NCI-H2227 (cell line): ENCODE measurements around the gene CTDSPL.

Experiments
- DNase-seq: peaks from one replicate; lab custom pipeline; 2025; ENCODE audit not compliant: unreplicated experiment; lab: John Stamatoyannopoulos, UW

CTDSPL gene

GRCh38 chr3:37853691-37854413 lies 7.8 kb upstream of the CTDSPL start:
- DNase-seq = no peak

- DNase-seq = peak; percentile 69
Observed at GRCh38 chr3:37855363-37855970, 6.2 kb upstream of the CTDSPL start.

GRCh38 chr3:37856381-37856780 lies 5.3 kb upstream of the CTDSPL start:
- no peak for DNase-seq

- DNase-seq = no peak
Observed at GRCh38 chr3:37858742-37859141, 2.9 kb upstream of the CTDSPL start.

- no peak for DNase-seq
Observed at GRCh38 chr3:37859354-37859753, 2.3 kb upstream of the CTDSPL start.

- DNase-seq = no peak
Observed at GRCh38 chr3:37859908-37860199, 1.8 kb upstream of the CTDSPL start.

- DNase-seq = peak; percentile 26
Observed at GRCh38 chr3:37862219-37862902, 681 bp downstream of the CTDSPL start.

GRCh38 chr3:37862903-37863815 lies 1.5 kb downstream of the CTDSPL start:
- DNase-seq = no peak

- DNase-seq = no peak
Observed at GRCh38 chr3:37863949-37864822, 2.5 kb downstream of the CTDSPL start.

- DNase-seq = no peak
Observed at GRCh38 chr3:37864904-37865303, 3.2 kb downstream of the CTDSPL start.

- no peak for DNase-seq
Observed at GRCh38 chr3:37867144-37867543, 5.5 kb downstream of the CTDSPL start.

GRCh38 chr3:37871858-37872257 lies 10.2 kb downstream of the CTDSPL start:
- DNase-seq = no peak

- no peak for DNase-seq
Observed at GRCh38 chr3:37872413-37873160, 10.9 kb downstream of the CTDSPL start.

GRCh38 chr3:37876279-37876678 lies 14.6 kb downstream of the CTDSPL start:
- no peak for DNase-seq

GRCh38 chr3:37882711-37883110 lies 21.0 kb downstream of the CTDSPL start:
- DNase-seq = no peak

GRCh38 chr3:37885814-37886213 lies 24.1 kb downstream of the CTDSPL start:
- DNase-seq = no peak

GRCh38 chr3:37886395-37886794 lies 24.7 kb downstream of the CTDSPL start:
- DNase-seq = no peak

GRCh38 chr3:37887062-37887461 lies 25.4 kb downstream of the CTDSPL start:
- DNase-seq = no peak

GRCh38 chr3:37887824-37888223 lies 26.1 kb downstream of the CTDSPL start:
- no peak for DNase-seq

GRCh38 chr3:37888421-37888820 lies 26.7 kb downstream of the CTDSPL start:
- DNase-seq = no peak
